SK-N-MC (cell line): ENCODE results near the gene ERFL.

Source experiments
- FOXP2 ChIP-seq: optimal IDR thresholded peaks from 2 replicates; pipeline ENCODE3; 2011; ENCODE audit warnings: mild to moderate bottlenecking, moderate library complexity; ENCODE audit not compliant: insufficient read depth; ENCODE audit errors: extremely low read length, control extremely low read depth
- POLR2AphosphoS5 ChIP-seq: IDR thresholded peaks from 2 replicates; pipeline ENCODE4 v1.6.1; 2012; ENCODE audit warnings: mild to moderate bottlenecking, low read depth, low read length, borderline replicate concordance

- TF ChIP-seq POLR2AphosphoS5 (no peak), FOXP2 (no peak)
Observed at GRCh38 chr19:41940731-41941409, 12.6 kb upstream of the ERFL start.
